GM19468 (cell line): ENCODE measurements around the gene TGFBR3.

Experiments
- ATAC-seq: cut with Tn5 transposase; IDR thresholded peaks from one replicate; pipeline ENCODE4 v1.9.1; 2021; ENCODE audit warnings: mild to moderate bottlenecking, moderate library complexity, moderate number of reproducible peaks; ENCODE audit not compliant: unreplicated experiment; ENCODE audit errors: extremely low read depth

TGFBR3 gene

DNA sequence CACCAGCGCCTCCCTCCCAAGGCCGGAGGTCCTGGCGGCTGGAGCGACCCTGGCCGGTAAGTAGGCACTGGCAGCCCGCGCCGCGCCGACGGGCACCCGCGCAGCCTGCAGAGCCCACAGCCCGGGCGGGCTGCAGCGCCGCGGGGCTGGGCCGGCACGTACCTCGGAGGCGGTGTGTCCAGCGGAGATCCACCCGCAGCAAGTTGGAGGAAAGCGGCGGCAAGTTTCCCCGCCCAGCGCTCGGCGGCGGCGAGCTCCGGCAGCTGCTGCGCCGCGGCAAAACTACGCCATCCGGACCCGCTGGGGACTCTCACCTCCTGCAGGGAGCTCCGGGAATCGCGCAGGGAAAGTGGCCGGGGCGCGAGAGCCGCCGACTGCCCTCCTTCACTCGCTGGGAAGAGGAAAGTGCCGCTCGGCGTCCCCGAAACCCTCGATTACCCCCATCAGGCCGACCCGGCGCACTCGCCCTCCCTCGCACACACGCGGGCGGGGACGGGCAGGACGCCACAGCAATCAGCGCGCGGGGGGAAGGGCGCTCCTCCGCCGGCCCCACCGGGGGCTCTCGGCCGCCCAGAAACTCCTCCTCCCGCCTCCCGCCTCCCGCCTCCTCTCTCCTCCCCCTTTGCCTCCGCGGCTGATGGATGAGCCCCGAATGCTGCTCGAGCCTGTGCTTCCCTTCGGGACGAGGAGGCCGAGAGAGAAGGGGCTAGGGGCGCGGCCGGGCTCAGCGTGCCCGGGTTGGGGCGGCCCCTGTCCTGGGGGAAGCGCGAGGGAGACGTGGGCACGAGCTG is at the start of gene TGFBR3:
TGFBR3 (minus strand) TSS at position 436 of the 791 bp plus-strand sequence. CDS start 24,620 bp downstream, outside the sequence.
- ATAC-seq, result peak; percentile 26

DNA sequence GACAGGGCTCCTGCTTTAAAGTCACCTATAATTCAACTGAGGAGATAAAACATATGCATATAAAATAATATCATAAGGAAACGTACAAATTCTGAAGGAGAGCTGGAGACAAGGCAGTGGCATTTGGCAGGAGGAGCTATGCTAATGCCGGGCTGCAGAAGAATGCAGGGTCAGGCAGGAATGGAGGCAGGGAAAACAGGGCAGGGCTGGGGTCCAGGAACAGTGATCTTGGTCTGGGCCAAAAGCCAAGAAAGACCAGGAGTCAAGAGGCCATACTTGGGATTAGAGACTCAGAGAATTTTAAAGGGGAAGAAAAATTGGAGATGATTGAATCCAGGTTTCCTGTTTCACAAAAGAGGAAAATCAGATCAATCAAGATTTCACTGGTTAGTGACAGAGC is 43.3 kb upstream of the TGFBR3 start:
- no peak for ATAC-seq

DNA sequence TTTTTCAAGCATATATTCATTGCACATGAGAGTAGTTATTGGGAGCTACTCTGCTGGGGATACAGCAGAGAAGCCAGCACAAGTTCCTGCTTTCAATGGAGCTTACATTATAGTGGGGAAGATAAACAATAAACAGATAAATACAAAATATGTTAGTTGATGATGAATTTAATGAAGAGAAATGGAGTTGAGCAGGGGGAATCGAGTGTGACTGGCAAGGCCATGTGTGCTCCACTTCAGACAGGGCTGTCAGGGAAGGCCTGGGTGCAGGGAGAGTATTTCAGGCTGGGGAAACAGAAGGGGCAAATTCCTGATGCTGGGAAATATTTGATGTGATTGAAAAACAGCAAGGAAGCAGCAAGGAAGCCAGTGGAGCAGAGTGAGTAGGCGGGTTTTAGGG is 42.1 kb upstream of the TGFBR3 start:
- ATAC-seq, result no peak

DNA sequence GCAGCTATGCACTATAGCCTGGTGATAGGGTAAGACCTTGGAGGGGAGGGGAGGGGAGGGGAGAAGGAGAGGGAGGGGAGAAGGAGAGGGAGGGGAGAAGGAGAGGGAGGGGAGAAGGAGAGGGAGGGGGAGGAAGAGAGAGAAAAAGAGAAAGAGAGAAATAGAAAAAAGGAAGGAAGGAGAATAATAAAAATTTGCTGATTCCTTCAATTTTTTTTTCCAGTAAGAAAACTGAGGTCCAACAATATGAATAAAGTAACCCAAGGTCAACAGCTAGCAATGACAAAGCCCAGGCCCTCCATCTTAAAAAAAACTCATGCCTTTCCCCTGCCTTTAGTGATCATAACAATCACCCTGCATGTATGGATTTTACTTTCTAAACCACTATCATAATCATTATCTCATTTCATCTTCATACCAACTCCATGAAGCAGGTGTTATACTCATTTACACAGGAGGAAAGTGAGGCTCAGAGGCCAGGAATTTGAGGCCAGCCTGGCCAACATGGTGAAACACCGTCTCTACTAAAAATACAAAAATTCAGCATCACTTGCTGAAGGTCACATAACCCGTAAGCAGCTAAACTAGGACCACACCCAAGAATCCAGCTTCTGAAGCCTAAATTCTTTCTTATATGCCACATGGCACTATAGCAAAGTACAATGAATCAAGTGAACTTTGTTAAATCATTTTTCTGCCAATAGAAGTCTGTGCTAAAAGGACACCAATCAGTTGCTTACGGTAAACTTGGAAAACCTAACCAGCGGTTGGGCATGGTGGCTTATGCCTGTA is 39.9 kb upstream of the TGFBR3 start:
- no peak for ATAC-seq

DNA sequence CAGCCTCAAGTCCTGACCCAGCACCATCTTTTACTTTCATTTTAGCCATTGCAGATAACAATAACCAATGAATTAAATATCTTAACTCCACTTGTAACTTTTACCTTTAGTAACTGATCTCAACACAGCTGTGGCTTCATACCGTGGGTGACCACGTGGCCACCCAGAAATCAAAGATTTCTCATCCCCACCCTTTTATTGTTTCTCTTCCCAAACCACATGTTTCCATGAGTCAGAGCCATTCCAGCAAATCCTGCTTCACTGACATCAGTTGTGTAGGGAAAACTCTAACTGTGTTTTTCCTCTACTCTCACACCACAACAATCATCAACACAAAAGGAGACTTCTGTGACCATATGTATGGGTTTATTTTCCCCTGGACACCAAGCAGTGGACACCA is 38.2 kb upstream of the TGFBR3 start:
- no peak for ATAC-seq

DNA sequence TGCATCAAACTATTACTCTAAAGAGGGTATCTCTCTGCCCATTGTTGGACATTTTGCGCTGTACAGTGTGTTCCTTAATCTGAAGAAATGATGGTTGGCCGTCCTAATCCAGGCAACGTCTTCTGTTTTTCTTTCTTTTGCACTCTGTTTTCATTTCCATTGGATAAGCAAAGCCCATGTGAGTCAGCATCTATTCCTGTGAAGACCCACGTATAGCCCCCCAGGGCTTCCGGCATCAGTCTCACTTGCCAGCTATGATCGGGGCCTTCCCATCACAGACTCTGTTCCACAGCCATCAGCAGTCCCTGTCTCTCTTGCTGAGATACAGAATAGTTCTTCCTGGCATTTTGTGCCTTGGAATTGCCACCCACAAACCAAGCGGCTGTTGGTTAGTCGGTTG is 34.0 kb upstream of the TGFBR3 start:
- no peak for ATAC-seq

DNA sequence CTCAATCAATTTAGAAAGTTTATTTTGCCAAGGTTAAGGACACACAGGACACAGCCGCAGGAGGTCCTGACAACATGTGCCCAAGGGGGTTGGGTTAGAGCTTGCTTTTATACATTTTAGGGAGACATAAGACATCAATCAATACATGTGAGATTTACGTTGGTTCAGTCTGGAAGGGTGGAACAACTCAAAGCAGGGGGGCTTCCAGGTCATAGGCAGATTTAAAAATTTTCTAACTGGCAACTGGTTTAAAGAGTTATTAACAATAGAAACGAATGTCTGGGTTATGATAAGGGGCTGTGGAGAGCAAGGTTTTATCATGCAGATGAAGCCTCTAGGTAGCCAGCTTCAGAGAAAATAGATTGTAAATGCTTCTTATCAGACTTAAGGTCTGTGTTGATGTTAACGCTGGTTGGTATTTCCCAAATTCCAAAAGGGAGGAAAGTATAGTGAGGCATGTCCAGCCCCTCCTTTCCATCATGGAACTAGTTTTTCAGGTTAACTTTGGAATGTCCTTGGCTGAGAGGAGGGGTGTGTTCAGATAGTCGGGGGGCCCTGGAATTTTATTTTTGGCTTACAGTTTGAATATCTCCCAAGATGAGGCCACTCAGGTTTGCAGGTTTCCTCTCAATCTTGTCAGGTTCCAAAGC is 31.0 kb upstream of the TGFBR3 start:
- ATAC-seq, result no peak

DNA sequence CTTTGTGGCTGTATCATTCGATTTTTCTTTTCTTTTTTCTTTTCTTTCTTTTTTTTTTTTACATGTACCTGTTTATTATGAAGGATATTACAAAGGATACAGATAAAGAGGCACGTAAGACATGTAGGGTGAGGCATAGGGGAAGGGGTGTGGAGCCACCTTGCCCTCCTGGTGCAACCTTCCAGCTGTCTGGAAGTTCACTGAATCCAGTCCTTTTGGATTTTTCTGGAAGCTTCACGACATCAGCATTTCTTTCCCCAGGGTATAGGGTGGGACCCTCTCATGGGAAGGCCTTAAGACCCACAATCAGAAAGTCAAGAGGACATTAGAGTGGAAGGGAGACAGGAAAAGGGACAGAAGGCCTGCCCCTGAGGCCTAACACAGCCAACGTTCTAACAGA is 30.1 kb upstream of the TGFBR3 start:
- no peak for ATAC-seq

DNA sequence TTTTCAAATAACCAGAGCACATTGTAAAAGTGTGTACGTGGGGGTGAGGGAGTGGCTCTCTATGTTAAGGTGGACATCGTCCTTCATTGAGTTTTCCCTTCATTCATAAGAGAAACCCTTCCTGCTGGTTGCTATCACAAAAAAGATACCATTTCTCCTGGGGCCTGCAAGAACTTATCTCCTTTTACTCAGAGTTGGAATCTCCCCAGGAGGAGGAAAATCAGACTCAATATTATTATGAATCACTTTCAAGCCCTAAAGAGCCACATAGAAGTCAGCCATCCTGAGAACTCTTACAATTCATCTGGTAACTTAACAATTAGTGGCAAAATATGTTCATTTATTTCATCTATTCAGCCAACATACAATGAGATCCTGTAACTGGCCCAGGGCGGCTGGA is 27.1 kb upstream of the TGFBR3 start:
- no peak for ATAC-seq

DNA sequence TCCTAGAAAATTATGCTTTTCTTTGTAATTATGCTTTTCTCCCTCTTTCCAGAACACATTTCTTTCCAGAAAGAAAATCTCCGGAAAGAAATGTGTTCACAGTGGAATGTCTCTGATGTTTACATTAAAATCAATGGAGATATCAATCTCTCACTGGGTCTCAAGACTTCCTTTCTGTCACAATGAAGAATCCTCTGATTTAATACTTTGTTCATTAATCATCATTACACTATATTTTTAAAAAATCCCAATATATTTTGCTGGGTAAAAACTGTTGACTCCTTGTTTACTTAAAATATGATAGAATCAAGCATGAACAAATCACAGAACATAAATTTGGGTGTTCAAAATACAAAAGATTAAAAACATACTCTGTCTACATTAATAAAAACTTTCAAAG is 26.3 kb upstream of the TGFBR3 start:
- no peak for ATAC-seq

DNA sequence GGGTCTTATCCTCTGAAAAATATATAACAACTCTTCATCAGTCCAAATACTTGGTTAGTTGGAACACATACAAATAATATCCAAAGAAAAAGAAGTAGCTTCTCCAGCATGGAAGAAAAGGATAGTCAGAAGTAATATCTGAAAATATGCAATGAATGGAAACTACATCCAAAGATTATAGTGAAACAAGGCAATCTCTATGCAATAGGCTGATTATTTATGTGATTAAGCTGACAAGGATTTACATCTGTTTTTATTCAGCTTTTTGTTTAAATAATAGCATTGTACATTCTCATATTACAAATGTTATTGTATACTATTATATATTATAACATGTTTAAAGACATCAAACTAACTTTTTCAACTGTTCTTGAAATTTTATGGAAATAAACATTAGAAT is 15.3 kb upstream of the TGFBR3 start:
- no peak for ATAC-seq

DNA sequence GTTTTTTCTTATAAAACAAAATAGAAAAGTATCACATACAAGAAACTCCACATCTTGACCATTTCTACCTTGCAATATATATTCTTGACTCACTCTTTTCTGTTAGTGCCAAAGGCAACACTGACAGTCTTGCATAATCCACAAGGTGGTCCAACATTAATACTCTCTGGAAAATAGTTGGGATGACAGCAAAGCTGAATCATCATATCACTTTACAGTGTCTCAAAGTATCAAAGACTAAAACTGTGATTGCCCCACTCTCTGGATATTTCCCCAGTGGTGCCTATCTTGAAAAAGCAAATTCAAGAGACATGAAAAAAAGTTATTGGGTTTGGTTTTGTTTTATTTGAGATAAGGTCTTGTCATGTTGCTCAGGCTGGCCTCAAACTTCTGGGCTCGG is 14.6 kb upstream of the TGFBR3 start:
- ATAC-seq, result no peak

DNA sequence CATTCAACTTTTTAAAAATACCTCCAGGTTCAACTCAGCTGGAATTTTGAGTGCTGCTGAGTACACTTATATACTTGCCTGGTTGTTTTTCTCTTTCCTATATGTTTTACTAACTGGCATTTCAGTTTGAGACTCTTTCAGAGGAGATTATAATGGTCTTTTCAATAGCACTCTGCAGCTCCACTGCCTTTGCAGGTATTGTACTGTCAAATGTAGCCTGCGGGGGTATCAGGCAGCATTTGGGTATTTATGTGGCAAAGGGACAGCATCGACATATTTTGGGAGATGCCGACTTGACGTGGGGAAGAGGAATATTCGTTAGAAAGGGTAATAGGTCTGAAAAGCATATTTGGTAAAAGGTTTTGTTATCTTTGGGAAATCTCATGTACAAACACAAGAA is 11.1 kb upstream of the TGFBR3 start:
- no peak for ATAC-seq

DNA sequence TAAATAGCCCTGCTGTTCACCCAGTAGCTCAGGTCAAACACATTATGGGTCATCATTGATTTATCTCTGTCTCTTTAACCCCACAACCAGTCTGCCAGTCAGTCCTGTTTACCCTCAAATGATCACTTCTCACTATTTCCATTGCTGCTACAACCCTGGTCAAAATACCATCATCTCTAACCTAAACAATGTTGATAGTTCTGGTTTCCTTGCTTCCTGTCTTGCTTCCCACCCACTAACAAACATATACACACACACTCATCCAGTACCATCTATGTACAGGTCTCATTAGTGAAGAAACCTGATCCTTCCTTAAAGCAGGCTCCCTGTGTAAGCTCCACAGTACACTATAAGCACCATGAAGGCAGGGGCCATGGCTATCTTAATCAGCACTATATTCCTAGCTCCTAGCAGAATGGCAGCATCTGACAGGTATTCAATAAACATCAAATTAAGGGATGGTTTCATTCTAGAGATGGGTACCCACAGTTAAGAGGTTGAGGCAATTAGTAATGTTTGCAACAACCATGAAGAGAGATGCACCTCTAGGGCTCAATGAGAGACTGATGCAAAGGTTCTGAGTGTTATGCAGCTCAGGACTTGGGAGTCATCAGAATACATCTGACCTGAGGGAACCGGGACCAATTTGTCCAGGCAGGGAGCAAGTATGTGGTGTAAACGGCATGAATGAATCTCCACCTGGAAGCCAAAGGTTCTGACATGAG is 10.0 kb upstream of the TGFBR3 start:
- ATAC-seq, result no peak

DNA sequence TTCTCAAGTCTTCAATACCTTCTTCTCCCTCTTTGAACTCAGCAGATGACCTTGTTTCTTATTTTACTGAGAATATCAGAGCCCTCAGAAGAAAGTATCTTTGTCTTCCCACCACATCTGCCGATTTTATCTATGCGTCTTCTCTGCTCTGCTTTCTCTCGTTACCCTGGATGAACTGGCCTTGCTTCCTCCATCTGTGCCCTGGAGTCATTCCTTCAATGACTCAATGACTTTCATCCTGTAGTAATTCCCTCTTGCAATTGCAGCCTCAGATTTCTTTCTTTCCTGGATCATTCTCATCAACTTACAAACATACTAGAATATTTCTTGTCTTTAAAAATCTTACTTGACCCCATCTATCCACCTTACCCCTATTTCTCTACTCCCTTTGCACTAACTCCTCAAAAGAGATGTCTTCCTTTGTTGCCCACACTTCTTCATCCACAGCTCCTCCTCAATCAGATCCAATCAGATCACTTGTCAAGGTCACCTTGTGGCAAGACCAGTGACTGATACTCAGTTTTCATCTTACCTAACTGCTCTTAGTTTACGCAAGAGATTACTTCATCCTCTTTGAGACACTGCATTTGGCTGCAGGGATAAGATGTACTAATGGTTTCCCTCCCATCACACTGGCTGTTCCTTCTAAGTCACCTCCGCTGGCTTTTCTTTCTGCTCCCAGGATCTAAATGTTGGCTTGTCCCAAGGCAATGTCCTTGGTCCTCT is 8.2 kb upstream of the TGFBR3 start:
- ATAC-seq, result no peak

DNA sequence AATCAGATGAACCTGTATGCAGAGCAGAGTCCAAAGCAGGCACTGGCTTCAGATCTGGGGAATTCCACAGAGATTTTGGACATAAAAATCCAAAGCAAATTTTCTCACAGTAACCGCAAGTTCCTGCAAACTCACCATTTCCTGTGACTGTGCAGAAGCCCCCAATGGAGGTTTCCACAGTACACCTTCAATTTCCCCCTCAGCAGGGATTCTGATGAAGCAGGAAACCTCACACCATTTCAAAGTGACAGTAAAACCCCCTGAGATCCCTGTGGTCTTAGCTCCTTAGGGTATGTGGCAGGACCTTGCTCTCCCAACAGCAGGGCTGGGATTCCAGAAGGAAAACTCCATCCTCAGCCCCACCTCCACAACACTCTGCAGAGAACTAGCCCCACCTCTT is 6.0 kb upstream of the TGFBR3 start:
- no peak for ATAC-seq

DNA sequence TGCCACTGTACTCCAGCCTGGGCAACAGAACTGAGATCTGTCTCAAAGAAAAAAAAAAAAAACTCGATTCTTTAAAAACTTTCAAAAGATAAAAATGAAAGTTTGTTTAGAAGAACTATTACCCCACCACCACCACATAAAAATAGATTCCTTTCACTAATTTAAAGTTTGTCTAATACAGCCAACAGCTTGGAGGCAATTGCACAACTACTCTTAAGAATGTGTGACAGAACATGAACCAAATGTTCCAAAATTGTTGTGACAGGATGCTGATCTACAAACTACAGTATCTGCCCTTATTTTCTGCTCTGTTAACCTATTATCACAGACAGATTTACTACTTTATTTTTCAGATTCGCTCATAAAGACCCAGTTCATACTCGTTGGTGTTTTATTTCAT is 5.5 kb upstream of the TGFBR3 start:
- no peak for ATAC-seq

DNA sequence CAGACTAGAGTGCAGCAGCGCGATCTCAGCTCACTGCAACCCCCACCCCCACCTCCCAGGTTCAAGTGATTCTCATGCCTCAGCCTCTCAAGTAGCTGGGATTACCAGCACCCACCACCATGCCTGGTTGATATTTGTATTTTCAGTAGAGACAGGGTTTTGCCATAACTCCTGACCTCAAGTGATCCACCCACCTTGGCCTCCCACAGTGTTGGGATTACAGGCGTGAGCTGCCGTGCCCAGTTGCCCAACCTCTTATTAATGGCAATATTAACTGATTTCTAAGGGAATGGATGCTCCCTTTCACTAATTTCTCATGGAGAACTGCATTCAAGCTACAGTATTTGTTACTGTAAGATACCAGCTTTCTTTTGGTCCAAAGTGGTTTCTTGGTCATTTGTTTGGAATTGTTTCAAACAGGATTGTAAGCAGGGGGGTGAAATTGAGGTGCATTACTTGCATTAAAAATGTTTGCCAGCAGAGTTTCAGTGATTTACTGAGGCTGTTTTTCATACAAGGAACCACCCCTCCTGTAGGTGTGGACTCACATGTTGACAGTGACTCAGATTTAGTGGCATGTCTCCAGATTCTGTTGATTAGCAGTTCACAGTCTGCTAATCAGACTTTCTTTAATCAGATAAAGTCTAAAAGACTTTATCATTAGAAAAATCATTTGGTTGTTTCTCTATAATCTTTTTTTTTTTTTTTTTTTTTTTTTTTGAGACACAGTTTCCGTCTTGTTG is 3.9 kb upstream of the TGFBR3 start:
- ATAC-seq, result no peak

DNA sequence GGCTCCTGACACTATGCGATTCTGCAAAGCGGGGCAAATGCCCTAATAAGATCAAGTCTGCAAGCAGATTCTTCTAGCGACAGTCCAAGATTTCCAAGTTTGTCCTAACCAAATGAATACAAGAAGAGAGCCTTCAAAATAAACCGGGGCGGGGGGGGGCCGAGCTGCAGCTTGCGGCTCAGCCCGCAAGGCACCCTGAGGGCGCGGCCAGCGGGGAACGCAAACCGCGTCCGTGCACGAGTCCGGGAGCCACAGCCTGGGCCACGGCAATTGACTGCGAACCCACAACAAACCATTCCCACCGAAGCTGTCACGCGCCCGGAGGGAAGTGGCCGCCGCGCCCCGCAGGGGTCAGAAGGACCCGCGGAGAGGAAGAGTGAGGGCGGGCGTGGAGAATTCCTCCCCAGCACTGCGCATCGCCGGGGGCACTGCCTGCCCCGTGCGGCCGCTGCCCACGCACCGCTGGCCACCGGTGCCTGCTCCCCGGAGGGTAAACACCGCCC is 687 bp downstream of the TGFBR3 start:
- no peak for ATAC-seq
